GM06990 (cell line): Measurements from ENCODE around the gene CLEC4E.

Source experiments
- DNase-seq: peaks from one replicate; pipeline ENCODE4 v3.0.0-alpha.2; 2011; ENCODE audit not compliant: insufficient read length; ENCODE audit errors: extremely low read depth
- H3K27me3 ChIP-seq: replicated peaks from 2 replicates; pipeline ENCODE4 v1.6.0; 2011; ENCODE audit warnings: low read length; ENCODE audit not compliant: control insufficient read depth, insufficient read depth
- H3K36me3 ChIP-seq: 2 replicates; pipeline ENCODE4 v1.5.1; 2011; ENCODE audit warnings: low read length; ENCODE audit not compliant: control insufficient read depth, insufficient read depth
- H3K4me3 ChIP-seq: replicated peaks from 2 replicates; pipeline ENCODE4 v1.5.1; 2011; ENCODE audit warnings: low read depth, mild to moderate bottlenecking, control low read depth, low read length
- TF ChIP-seq, protein P1 (sequence below): IDR thresholded peaks from 2 replicates; pipeline ENCODE4 v1.5.1; 2011; ENCODE audit warnings: low read length, control low read depth, mild to moderate bottlenecking, inconsistent platforms; ENCODE audit not compliant: insufficient read depth, poor library complexity, severe bottlenecking

CLEC4E gene

GRCh38 chr12:8559676-8560075, 19.0 kb upstream of the CLEC4E start:
- TF ChIP-seq, protein P1, sequence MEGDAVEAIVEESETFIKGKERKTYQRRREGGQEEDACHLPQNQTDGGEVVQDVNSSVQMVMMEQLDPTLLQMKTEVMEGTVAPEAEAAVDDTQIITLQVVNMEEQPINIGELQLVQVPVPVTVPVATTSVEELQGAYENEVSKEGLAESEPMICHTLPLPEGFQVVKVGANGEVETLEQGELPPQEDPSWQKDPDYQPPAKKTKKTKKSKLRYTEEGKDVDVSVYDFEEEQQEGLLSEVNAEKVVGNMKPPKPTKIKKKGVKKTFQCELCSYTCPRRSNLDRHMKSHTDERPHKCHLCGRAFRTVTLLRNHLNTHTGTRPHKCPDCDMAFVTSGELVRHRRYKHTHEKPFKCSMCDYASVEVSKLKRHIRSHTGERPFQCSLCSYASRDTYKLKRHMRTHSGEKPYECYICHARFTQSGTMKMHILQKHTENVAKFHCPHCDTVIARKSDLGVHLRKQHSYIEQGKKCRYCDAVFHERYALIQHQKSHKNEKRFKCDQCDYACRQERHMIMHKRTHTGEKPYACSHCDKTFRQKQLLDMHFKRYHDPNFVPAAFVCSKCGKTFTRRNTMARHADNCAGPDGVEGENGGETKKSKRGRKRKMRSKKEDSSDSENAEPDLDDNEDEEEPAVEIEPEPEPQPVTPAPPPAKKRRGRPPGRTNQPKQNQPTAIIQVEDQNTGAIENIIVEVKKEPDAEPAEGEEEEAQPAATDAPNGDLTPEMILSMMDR: no peak
- Histone ChIP-seq H3K36me3 (no peaks in the 10 kb centered on the region), H3K27me3 (no peaks in the 10 kb centered on the region), H3K4me3 (no peak overlapping the region)
- no peak for DNase-seq

- TF ChIP-seq, protein P1: no peak
- Histone ChIP-seq H3K4me3 (no peak overlapping the region), H3K36me3 (no peaks in the 10 kb centered on the region), H3K27me3 (no peaks in the 10 kb centered on the region)
- no peak for DNase-seq
These were observed 15.9 kb upstream of the CLEC4E start for GRCh38 chr12:8556531-8557097.

DNA sequence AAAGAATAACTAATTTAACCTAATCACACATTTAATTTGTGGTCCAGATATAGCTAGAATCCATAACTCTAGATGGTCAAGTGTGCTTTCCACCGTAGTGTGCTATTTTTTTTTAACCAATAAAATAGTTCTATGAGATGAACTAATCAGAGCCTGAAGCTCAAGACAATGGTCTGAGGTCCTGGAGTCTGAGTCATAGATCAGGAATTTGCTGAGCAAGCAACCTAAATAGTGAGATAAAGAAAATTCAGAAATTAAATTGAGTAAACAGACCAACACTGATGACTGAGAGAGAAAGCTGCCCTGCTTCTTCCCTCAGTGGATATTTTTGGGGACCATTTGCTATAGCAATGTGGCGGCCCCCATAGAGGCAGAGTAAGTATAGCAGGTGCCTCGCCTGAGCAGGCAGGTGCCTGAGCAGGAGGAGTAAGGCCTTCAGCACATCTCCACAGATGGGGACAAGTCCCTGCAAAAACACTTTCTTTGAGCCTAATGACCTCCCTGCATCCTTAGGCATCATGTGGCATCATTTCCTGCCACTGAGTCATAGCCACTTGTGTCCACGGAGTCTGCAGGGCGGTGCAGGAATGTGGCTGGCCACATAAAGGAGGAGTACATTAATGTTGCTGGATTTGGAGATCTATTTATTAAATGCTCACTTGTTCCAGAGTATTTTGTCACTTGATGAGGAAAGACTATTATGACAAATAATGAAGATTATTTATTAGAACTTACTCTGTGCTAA, 13.9 kb upstream of the CLEC4E start:
- Histone ChIP-seq H3K27me3 (no peaks in the 10 kb centered on the region), H3K4me3 (no peak overlapping the region), H3K36me3 (no peaks in the 10 kb centered on the region)
- no peak for DNase-seq
- TF ChIP-seq, protein P1: no peak

- Histone ChIP-seq H3K36me3 (no peaks in the 10 kb centered on the region), H3K27me3 (no peaks in the 10 kb centered on the region), H3K4me3 (no peak overlapping the region)
- TF ChIP-seq, protein P1: peak; percentile 13
- no peak for DNase-seq
These were observed 12.5 kb upstream of the CLEC4E start for GRCh38 chr12:8553088-8553627.

GRCh38 chr12:8549381-8549780, 8.7 kb upstream of the CLEC4E start:
- no peak overlapping the region for H3K4me3 ChIP-seq
- no peaks in the 10 kb centered on the region for H3K27me3 ChIP-seq
- no peak for DNase-seq
- TF ChIP-seq, protein P1: no peak
- H3K36me3 ChIP-seq: no peaks in the 10 kb centered on the region
